GM19324 (cell line): ENCODE data around the gene GIPC1.
"Not testable (repeated sequence)": the region's sequence is repeated elsewhere in the genome, so short reads cannot be mapped to it uniquely, and the experiment has no call there.

Source experiments
- ATAC-seq: cut with Tn5 transposase; IDR thresholded peaks from one replicate; pipeline ENCODE4 v1.9.1; 2021; ENCODE audit warnings: mild to moderate bottlenecking, moderate library complexity; ENCODE audit not compliant: unreplicated experiment, low FRiP score

The GIPC1 gene, protein sequence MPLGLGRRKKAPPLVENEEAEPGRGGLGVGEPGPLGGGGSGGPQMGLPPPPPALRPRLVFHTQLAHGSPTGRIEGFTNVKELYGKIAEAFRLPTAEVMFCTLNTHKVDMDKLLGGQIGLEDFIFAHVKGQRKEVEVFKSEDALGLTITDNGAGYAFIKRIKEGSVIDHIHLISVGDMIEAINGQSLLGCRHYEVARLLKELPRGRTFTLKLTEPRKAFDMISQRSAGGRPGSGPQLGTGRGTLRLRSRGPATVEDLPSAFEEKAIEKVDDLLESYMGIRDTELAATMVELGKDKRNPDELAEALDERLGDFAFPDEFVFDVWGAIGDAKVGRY

DNA sequence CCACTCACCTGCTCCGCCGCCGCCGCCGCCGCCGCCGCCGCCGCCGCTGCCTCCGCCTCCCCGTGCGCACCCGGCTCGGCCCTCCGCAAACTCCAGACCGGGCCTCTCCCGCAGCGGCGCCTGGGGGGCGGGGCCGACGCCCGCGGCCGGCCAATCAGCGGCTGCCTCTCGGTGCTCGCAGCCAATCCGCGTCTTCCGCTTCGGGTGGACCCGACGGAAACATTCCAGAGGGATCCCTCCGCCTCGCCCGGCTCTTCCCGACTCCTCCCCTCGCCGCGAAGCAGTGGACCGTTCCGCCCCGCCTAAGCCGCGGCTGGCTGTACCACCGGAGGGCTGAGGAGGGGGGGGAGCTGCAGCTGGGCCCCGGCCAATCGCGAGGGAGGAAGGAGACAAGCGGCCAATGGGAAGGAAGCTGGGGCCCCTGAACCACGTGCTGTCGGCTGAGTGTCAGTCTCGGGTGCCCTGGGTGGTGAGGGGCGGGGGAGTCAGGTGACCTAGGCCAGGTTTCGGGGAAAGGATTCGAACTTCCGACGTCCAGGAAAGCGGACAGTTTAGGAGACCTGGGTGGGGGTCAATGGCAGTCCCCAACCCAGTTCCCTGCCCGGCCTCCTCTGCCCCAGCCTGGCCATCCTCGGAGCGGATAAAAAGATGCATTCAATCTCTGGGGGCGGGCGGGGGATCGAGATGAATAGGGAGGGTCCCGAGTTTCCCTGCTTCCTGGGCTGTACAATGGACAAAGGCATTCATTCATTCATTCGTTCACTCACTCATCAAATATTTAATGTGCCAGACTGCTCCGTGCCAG, at the start of gene GIPC1:
GIPC1 (minus strand) TSS at position 99 of the 805 bp plus-strand sequence. CDS start 13,151 bp downstream, outside the sequence.
- ATAC-seq, result peak; percentile 79

DNA sequence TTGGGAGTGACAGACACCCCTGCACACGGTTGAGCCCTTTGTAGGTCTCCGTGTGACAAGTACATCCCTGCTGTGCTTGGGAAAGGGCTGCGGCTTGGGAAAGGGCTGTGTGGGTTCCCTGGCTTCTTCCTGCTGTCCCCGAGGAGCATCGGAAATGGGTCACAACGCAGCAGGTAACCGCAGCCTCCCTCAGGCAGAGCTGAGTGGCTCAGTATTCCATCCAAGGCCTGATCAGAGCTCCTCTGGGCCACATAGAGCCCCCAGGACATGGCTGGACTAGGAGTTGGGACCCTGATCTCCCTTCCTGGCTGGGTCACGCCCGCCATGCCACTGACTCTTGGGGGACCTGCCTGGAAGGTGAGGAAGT, 49.8 kb upstream of the GIPC1 start:
- ATAC-seq, result no peak

DNA sequence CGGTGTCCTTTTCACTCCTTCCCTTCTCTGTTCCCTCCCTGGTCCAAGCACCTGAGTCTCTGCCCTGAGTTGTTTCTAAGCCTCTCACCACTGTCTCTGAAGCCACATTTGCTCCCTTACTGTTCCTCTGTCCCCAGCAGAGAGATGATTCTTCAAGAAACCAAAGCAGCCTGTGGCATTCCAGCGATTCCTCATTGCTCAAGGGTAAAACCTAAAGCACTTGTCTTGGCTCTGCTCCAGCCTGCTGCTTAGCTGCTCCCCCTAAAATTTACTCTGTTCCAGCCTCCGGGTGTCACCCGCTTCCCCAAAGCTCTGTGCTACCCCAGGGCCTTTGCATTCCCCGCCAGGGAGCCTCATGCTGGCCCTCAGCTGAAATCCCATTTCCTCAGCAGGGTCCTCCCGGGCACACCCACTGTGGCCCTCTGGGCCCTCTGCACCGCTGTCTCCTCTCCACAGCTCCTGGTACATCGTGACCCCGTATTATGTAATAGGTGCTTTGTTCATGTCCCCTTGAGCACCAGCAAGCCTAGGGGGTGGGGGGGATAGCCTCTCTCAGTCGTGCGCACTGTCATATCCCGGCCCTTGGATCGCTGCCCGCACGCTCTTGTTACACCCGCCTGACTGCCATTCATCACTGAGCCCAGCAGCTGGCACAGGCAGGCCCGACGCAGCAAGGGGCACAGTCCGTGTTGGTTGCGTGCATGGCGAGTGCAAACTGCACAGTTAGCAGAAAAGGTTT, 49.2 kb upstream of the GIPC1 start:
- ATAC-seq, result no peak

DNA sequence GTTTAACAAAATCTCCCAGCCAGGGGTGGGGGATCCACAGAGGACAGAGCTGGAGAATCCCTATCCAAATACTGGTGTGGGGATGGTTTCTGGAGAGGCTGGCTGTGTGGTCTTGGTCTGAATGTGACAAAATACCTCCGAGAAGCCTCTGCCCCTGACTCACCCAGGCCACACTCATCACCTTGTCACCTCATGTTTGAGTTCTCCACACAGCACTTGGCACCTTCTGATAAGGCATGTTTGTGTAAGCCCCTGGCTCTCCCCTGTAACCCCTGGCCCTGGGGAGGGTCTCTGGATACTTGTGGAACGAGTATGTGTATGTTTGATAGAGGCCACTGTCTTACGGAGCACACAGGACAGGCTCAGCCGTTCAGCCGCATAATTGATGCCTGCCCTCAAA, 48.1 kb upstream of the GIPC1 start:
- ATAC-seq, result no peak

DNA sequence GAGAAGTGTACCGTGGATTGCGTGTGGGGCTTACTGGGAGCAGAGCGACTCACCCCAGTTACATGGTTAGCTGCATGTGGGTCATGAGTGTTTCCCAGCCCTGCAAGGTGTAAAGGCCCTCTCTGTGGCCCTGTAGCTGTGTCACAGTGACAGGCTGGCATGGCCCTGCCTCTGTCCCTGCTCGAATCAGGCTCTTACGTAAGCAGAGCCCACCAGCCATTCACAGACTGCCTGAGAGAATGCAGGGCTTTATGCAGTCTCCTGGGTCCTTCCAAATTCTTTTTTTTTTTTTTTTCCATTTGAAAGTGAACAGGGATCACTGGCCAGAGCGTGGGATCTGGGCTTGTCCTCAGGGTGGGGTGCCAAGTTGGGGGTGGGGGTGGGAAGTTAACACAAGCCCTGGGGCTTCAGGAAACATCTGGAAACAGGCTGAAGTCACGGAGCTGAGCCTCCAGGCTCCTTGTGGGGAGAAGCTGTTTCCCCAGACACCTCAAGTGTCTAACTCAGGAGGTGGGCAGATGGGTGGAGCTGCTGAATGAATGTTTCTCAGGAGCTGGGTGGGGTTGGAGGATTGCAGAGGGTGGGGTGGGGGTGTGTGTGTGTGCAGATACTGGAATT, 46.9 kb upstream of the GIPC1 start:
- ATAC-seq, result no peak

DNA sequence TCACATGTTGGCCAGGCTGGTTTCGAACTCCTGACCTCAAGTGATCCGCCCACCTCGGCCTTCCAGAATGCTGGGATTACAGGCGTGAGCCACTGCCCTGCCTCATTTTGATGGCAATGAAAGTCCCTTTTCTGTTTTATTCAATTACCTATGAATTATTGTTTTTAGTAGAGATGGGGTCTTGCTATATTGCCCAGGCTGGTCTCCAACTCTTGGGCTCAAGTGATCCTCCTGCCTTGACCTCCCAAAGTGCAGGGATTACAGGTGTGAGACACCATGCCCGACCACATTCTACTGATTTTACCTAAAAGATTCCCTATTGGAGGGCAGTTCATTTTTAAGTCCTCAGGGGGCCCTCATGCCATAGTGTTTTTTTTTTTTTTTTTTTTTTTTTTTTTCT, 46.1 kb upstream of the GIPC1 start:
- ATAC-seq, result not testable (repeated sequence)

DNA sequence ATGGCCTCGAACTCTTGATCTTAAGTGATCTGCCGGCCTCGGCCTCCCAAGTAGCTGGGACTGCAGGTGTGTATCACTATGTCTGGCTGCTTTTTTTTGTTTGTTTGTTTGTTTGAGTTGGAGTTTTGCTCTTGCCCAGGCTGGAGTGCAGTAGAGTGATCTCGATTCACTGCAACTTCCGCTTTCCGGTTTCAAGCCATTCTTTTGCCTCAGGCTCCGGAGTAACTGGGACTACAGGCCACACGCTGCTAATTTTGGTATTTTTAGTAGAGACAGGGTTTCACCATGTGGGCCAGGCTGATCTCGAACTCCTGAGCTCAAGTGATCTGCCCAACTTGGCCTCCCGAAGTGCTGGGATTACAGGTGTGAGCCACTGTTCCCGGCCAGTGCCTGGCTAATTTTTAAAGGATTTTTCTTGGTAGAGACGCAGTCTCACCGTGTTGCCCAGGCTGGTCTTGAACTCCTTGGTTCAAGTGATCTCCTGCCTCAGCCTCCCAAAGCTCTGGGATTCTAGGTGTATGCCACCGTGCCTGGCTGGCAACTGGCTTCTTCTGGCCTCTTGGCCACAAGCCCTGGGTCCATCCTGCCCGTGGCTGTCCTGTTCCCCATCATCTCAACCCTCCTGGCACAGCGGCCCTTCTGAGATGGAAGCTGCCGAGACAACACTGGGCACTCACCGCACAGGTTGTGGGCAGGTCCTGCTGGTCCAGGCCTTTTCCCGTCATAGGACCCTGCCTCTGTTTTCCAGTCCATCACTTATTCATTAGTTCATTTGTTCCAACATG, 45.0 kb upstream of the GIPC1 start:
- ATAC-seq, result no peak

DNA sequence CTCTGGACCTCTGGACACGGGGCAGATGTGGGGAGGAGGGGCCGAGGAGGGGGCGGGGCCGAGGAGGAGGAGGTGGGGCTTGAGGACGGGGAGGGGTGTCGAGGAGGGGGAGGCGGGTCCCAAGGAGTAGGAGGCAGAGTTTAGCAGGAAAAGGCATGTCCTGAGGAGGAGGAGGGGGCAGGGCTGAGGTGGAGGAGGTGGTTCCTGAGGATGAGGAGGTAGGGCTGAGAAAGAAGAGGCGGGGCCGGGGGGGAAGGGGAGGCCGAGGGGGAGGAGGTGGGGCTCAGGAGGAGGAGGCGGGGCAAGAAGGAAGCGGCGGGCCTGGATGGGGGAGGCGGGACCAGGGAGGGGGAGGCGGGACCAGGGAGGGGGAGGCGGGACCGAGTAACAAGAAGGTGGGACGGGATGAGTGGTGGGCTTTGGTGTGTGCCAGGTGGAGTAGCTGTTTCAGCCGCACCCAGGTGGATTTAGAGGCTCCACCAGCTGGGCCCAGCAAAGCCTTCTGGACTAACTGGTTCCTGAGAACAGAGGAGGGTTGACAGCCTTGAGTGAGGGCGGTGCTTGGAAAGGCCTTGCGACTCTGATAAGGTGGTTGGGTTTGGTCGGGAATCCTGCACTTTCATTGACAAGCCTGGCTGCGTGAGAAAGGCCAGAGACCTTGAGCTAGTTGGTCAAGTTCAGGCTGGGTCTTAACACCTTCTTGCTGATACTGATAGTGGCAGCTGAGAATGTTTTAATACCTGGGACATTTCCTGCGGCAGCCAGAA, 41.2 kb upstream of the GIPC1 start:
- ATAC-seq, result no peak

DNA sequence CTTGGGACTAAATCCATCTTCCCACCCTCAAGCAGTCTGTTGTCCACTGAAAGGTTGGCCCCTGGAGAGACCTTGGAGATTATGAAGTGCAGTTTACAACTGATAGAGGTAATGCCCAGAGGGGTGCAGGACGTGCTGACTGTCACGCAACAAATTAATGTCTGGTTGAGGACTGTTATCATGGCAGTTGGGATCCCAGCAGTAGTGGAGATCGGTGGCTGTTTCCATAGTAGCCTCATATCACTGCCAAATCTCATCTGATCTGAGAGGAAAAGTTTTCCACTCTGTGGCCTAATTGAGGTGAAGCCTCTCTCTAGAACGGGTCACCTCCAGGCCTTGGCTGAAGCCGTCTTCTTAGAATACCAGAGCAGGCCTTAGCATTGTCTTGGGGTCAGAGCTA, 37.5 kb upstream of the GIPC1 start:
- ATAC-seq, result no peak

DNA sequence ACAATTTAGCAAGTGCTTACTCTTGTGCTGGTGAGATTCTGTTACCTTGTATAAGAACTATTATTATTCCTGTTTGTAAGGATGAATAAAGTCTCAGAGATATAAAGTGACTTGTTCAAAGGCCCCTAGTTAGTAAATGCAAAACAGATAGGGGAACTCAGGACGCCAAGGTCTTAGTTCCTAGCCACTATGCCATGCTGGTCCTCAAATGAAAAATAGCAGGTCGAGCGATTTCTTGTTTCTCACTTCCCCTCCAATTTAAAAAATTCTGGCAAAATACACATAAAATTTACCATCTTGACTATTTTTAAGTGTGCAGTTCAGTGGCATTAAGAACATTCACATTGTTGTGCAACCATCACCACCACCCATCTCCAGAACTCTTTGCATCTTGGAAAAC, 34.6 kb upstream of the GIPC1 start:
- no peak for ATAC-seq

DNA sequence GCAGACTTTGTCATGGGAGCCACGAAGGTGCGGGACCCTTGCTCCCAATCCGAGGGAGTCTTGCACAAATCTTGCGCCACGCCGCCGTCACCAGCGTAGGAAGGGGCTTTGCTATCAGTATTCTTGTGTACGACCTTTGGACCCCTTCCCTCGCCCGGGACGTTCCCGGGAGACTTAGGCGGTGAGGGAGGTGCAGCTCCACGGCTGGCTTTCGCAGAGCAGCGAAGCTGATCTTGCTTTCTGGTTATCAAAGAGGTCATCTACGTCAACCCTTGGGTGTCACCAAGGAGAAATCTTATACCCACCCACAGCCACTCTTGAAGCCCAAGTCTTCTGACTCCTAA, 34.0 kb upstream of the GIPC1 start:
- ATAC-seq, result no peak

DNA sequence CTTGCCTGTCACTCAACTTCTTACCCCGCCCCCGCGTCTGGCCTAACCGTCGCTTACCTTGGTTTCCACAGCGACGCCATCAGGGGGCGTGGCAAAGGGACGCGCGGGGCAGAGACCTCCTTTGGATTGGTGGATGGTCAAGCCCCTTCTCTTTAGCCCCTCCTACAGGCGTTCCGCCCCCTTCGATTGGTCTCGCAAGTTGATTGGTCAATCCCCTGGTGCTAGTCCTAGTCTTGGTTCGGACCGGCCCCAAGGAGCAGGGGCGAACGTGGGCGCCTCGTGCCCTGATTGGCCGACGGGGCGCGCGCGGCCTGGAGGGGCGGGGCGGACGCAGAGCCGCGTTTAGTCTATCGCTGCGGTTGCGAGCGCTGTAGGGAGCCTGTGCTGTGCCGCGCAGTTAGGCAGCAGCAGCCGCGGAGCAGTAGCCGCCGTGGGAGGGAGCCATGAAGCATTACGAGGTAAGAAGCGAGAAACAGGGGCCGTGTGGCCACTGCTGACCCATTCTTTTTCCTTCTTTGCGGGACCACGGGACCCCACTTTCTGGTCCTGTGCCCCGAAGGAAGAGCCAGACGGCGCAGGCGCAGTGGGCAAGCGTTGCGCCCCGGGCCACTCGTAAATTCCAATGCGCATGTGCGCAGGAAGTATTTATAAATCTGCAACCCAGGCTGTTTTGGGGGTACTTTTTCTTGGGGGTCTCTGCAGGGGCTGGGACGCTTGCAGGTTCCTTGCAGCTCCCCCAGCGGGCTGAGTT, 33.5 kb upstream of the GIPC1 start, which contains the start of gene TECR:
TECR (plus strand) TSS at position 341 of the 751 bp plus-strand sequence; CDS start at position 444, 103 bp downstream.
- ATAC-seq, result peak; percentile 97

DNA sequence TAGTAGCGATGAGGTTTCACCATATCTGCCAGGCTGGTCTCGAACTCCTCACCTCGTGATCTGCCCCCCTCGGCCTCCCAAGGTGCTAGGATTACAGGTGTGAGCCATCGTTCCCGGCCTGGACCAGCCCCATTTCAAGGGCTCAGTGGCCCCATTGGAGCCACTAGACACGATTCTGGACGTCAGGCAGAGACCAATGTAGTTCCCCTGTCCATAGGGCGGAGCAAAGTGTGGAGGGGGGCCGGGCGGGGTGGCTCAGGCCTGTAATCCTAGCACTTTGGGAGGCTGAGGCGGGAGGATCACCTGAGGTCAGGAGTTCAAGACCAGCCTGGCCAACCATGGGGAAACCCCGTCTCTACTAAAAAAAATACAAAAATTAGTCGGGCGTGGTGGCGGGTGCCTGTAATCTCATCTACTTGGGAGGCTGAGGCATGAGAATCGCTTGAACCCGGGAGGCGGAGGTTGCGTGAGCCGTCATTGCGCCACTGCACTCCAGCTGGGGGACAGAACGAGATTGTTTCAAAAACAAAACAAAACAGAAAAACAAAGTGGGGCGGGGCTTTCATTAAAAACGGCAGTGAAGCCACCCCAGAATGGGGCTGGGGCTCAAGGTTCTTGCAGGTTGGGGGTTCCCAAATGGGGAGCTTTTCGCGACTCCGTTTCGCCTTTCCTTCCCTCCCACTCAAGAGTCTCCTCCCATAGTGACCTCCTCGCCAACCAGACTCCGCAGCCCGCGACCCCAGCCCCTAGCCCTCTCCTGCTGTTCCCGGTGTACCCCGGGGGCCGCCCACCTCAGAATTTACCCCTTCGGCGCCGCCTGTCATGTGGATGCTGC, 32.7 kb upstream of the GIPC1 start:
- ATAC-seq, result no peak

DNA sequence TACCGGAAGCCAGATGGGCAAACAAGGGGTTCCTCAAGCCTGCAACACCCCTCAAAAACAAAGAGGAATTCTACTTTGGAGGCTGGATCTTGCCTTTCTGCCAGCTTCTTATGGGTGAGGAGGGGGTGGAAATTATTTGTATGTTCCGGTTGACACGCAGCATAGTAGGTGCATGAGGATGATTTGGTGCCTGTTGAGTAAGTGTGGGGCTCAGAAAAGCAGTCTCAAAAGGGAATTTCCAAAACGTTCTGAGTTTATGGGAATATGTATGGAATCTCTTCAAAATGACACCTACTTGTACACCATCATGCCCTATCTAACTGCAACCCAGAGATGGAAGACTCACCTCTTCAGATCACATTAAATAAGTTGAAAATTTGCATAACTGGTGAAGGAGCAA, 30.5 kb upstream of the GIPC1 start:
- no peak for ATAC-seq

DNA sequence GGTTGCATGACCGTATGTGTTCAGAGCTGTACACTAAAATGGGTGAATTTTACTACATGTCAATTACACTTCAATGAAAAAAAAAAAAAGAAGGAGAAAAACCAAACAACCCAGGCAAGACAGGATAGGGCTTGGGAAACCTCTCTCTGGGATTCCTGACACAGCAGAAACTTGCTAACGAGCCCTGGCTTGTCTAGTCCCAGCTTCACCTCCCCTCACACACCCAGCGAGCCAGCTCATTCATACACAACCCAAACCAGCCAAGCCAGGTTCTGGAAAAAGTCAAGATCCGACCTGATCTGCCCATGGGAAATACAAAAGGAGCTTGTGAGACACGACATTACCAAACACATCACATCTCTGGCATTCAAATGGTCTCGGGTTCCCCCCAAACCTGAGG, 29.8 kb upstream of the GIPC1 start:
- no peak for ATAC-seq

DNA sequence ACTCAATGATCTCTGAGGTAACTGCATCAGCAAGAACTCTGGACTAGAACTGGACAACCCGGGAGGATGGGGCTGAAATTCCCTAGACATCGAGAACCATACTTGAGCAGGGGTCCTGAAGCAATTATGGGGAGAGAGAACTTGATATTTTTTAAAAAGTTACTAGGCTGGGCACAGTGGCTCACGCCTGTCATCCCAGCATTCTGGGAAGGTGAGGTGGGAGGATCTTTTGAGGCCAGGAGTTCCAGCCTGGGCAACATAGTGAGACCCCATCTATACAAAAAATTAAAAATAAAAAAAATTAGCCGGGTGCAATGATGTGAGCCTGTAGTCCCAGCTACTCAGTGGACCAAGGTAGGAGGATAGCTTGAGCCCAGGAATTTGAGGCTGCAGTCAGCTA, 24.6 kb upstream of the GIPC1 start:
- ATAC-seq, result no peak

DNA sequence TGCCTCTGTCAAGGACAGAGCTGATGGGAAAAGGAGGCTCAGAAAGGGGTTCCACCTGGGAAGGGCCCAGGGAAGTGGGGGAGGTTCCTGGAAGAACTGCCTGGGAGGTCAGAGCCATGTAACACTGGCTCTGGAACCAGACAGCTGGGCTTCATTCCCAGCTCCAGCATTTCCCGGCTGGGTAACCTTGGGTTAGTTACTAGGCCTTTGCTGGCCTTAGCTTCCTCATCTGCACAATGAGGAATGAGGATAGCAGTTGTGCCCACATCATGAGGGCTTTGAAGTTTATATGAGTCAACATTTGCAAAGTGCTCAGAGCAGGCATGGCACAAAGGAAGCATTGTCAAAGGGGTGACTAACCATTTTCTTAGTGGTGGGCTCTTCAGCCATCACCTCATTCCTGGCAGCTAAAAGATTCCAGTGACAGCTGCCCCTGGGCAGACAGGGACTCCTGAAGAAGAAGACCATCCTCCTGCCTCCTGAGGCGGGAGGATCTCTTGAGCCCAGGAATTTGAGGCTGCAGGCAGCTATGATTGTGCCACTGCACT, 24.0 kb upstream of the GIPC1 start:
- no peak for ATAC-seq
